AG10803 (cell line): ENCODE measurements around the gene CACNA1S.

Source experiments
- DNase-seq: peaks from one replicate; pipeline ENCODE4 v3.0.0; 2010; ENCODE audit warnings: low read depth
- H3K4me3 ChIP-seq: 2 replicates; pipeline ENCODE4 v1.5.1; 2011; ENCODE audit warnings: mild to moderate bottlenecking, low read length, control low read depth
- CTCF ChIP-seq: conservative IDR thresholded peaks from 2 replicates; pipeline ENCODE4 v1.5.1; 2011; ENCODE audit warnings: mild to moderate bottlenecking, low read length, control low read depth, inconsistent platforms

The CACNA1S gene

GRCh38 chr1:200990114-200990513 lies 122.1 kb downstream of the CACNA1S start:
- no peak for TF ChIP-seq CTCF
- DNase-seq: no peak
- H3K4me3 ChIP-seq: no peak overlapping the region
